Peyer's patch (tissue), 4 donors: ENCODE data around the gene SMIM3. TPM values are rescaled to one million over a fixed set of nuclear protein-coding genes. Genes with fewer than 3 reads are reported as not detected.

Experiments
- DNase-seq, 3 donors: peaks; one replicate each; pipeline ENCODE4 v3.0.0-alpha.2; 2017 to 2019
- H3K27ac ChIP-seq, 4 donors: fragments of 200-600 bp; sonication (generic); one replicate each; pipeline ENCODE4 v1.5.1; 2016 to 2019
- H3K27me3 ChIP-seq, 2 donors: fragments of 200-600 bp; sonication (generic); one replicate each; pipeline ENCODE4 v1.5.1; 2019
- H3K36me3 ChIP-seq, 3 donors: fragments of 200-600 bp; sonication (generic); one replicate each; pipeline ENCODE4 v1.5.1; 2016 to 2019
- H3K4me1 ChIP-seq, 4 donors: fragments of 200-600 bp; sonication (generic); one replicate each; pipeline ENCODE4 v1.5.1; 2016 to 2019
- H3K4me3 ChIP-seq, 4 donors: fragments of 200-600 bp; sonication (generic); 1 replicate in 3 of 4; 2 replicates in 1 of 4; pipeline ENCODE4 v1.5.1; 2016 to 2019; ENCODE audit warnings: mild to moderate bottlenecking in 1 of 4
- H3K9me3 ChIP-seq, 4 donors: fragments of 200-600 bp; sonication (generic); one replicate each; pipeline ENCODE4 v1.5.1; 2016 to 2019; ENCODE audit warnings: mild to moderate bottlenecking in 1 of 4
- CTCF ChIP-seq, 6 experiments: fragments of 450-650 bp in 4 of 6; fragments of 200-600 bp in 2 of 6; sonication (generic) in 1 of 6; IDR thresholded peaks; one replicate each; pipeline ENCODE4 v1.5.1; 2017 to 2019; ENCODE audit warnings: antibody characterized with exemption in 6 of 6, mild to moderate bottlenecking in 3 of 6, moderate library complexity in 1 of 6
- POLR2A ChIP-seq, 2 donors: fragments of 450-650 bp; IDR thresholded peaks; one replicate each; pipeline ENCODE4 v1.5.1; 2017; ENCODE audit warnings: antibody characterized with exemption in 2 of 2, mild to moderate bottlenecking in 2 of 2, moderate library complexity in 2 of 2
- total RNA-seq, 4 donors: library from RNA; depleted of rRNA; stranded (reverse); fragments of >200 nt; gene quantifications; one replicate each; pipeline ENCODE4 v1.1.0, GENCODE V29; 2016

The SMIM3 gene
- total RNA-seq, 4 donors from 2014 or later = 12.7 to 82.5 (median 23.6) TPM

GRCh38 chr5:150783422-150783928, 4.9 kb downstream of the SMIM3 start:
- Histone ChIP-seq H3K36me3 (no peaks in the 10 kb centered on the region), H3K27me3 (no peaks in the 10 kb centered on the region), H3K27ac (peak overlapping the region; percentile 78 to 95 (median 88)), H3K4me1 (peaks cover 0 to 85% (median 21%) of the 10 kb centered on the region in 4 donors), H3K9me3 (no peaks in the 10 kb centered on the region), H3K4me3 (peak overlapping the region in 2 of 4 donors; percentile 23 to 25)
- TF ChIP-seq POLR2A (IDR thresholded peaks at IDR 0.05) (peak in 1 of 2 donors; percentile 61), CTCF (IDR thresholded peaks at IDR 0.05) (no peak)
- peak; percentile 47 to 85 (median 72) for DNase-seq

- no peak for DNase-seq
- Histone ChIP-seq H3K4me1 (peaks cover 0 to 87% (median 15%) of the 10 kb centered on the region in 4 donors), H3K27ac (no peak overlapping the region), H3K27me3 (no peaks in the 10 kb centered on the region), H3K9me3 (no peaks in the 10 kb centered on the region), H3K36me3 (no peaks in the 10 kb centered on the region), H3K4me3 (no peak overlapping the region)
- TF ChIP-seq CTCF (IDR thresholded peaks at IDR 0.05) (no peak), POLR2A (IDR thresholded peaks at IDR 0.05) (no peak)
Observed at GRCh38 chr5:150785950-150786349, 7.4 kb downstream of the SMIM3 start.

- peak overlapping the region in 1 of 4 donors; percentile 26 for H3K27ac ChIP-seq
- peaks cover 0 to 77% (median 12%) of the 10 kb centered on the region in 4 donors for H3K4me1 ChIP-seq
- H3K9me3 ChIP-seq = no peaks in the 10 kb centered on the region
- no peak for DNase-seq
- no peaks in the 10 kb centered on the region for H3K27me3 ChIP-seq
- TF ChIP-seq CTCF (IDR thresholded peaks at IDR 0.05) (peak in 2 of 6 experiments; percentile 9 to 27), POLR2A (IDR thresholded peaks at IDR 0.05) (no peak)
- H3K4me3 ChIP-seq = no peak overlapping the region
- no peaks in the 10 kb centered on the region for H3K36me3 ChIP-seq
Observed at GRCh38 chr5:150786876-150787275, 8.3 kb downstream of the SMIM3 start.

GRCh38 chr5:150787656-150788055, 9.1 kb downstream of the SMIM3 start:
- Histone ChIP-seq H3K9me3 (no peaks in the 10 kb centered on the region), H3K27me3 (no peaks in the 10 kb centered on the region), H3K4me3 (no peak overlapping the region), H3K4me1 (peaks cover 0 to 69% (median 10%) of the 10 kb centered on the region in 4 donors), H3K36me3 (no peaks in the 10 kb centered on the region), H3K27ac (peak overlapping the region in 2 of 4 donors; percentile 26)
- no peak for DNase-seq
- TF ChIP-seq CTCF (IDR thresholded peaks at IDR 0.05) = no peak
- no peak for TF ChIP-seq POLR2A (IDR thresholded peaks at IDR 0.05)

- H3K36me3 ChIP-seq = no peaks in the 10 kb centered on the region
- TF ChIP-seq POLR2A (IDR thresholded peaks at IDR 0.05) (no peak), CTCF (IDR thresholded peaks at IDR 0.05) (no peak)
- peaks cover 0 to 56% (median 5%) of the 10 kb centered on the region in 4 donors for H3K4me1 ChIP-seq
- DNase-seq = no peak
- no peaks in the 10 kb centered on the region for H3K27me3 ChIP-seq
- no peaks in the 10 kb centered on the region for H3K9me3 ChIP-seq
- H3K27ac ChIP-seq = peak overlapping the region in 1 of 4 donors; percentile 51
- H3K4me3 ChIP-seq = no peak overlapping the region
Observed at GRCh38 chr5:150788977-150789376, 10.4 kb downstream of the SMIM3 start.
